ENCODE results near the gene THEMIS. TPM values are rescaled to one million over a fixed set of nuclear protein-coding genes. Genes with fewer than 3 reads are reported as not detected.
A peak's percentile ranks its signal among the peaks of the same experiment; 100 is the strongest.
"Not testable (repeated sequence)": the region's sequence is repeated elsewhere in the genome, so short reads cannot be mapped to it uniquely, and the experiment has no call there.

THEMIS gene, protein sequence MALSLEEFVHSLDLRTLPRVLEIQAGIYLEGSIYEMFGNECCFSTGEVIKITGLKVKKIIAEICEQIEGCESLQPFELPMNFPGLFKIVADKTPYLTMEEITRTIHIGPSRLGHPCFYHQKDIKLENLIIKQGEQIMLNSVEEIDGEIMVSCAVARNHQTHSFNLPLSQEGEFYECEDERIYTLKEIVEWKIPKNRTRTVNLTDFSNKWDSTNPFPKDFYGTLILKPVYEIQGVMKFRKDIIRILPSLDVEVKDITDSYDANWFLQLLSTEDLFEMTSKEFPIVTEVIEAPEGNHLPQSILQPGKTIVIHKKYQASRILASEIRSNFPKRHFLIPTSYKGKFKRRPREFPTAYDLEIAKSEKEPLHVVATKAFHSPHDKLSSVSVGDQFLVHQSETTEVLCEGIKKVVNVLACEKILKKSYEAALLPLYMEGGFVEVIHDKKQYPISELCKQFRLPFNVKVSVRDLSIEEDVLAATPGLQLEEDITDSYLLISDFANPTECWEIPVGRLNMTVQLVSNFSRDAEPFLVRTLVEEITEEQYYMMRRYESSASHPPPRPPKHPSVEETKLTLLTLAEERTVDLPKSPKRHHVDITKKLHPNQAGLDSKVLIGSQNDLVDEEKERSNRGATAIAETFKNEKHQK
- total RNA-seq (ENCODE audit: insufficient read depth, low replicate concordance), result 3.1 TPM

DNA sequence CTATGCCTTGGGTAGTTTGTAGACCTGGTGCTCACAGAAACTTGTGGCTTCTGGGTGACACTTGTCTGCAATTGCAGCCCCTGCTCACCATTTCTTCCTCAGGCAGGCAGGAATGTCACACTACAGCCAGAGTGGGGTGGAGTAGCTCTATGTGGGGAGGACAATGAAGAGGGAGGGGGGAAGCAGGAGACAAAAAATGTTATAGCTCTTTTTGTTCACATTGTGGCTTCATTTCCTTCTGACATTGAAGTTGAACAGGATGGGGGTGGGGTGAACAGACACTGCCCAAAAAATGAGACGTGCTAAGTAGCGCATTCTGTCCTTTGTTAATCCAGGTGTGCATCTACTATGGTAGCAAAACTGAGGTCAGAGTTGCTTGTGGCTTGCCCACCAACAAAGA, at the start of gene THEMIS:
THEMIS (minus strand) TSS at position 124 of the 400 bp plus-strand sequence. CDS start 126 bp downstream, outside the sequence.
- DNase-seq (ENCODE audit: low spot score), result no peak

DNA sequence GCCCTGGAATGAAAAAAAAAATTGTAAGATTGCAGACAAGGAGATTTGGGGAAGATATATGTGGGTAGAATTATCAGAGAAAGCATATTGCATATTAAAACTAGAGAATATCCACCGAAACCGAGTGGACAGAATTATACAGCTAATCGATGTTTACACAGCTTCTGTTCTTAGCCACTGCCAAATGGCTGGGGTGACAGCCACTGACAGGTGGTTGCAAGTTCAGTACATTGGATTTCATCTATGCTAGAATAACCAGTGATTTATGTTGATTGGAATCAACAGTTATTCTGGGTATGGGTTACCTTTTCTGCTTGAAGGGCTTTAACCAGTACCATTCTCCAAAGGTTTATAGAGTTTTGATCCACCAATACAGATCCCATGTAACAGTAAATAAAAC, 48.4 kb upstream of the THEMIS start:
- no peak for DNase-seq (ENCODE audit: low spot score)

DNA sequence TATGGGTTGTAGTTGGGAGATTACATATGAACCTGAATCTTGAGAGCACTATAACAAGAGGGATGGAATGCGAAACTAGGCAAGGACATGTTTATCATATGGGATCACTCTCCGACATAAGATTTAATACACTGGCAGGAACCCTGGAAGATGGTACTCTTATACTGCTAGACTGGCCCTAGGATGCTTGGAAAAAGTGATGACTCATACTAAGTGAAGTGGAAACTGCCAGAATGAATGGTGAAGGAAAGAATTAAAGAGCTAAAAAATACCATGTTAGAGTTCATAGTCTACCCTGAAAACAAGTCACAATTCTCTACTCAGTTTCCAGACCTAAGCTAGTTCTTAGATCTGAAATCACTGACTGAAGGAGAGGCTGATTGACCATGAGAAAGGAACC, 45.5 kb upstream of the THEMIS start:
- DNase-seq (ENCODE audit: low spot score), result no peak

DNA sequence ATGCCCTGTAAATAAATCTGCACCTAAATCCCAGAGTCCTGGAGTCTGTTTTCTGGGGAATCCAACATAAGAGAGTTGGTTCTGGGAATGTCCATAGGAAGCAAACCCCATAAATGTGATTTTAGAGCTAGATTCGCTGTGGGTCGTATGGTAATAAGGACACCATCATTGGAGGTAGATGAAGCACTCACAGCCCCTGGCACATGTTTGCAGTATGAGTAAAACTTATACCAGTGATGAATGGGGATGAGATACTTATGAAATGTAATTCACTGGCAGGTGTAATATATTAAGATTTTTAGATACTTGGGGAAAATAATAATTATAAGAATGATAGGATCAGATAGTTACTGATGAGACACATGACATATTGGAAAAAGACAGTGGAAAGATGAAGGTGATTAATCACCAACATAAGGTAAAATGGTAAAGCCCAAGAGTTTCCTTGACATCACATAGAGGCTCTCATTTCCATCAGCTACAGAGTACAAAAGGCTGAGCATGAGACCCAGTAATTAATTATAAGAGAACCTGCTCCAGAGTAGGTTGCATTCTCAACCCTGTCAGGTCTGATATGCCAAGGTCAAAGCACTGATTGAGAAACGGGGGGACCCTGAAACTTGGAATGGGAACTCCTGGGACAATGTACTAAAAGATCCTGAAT, 44.7 kb upstream of the THEMIS start:
- no peak for DNase-seq (ENCODE audit: low spot score)

DNA sequence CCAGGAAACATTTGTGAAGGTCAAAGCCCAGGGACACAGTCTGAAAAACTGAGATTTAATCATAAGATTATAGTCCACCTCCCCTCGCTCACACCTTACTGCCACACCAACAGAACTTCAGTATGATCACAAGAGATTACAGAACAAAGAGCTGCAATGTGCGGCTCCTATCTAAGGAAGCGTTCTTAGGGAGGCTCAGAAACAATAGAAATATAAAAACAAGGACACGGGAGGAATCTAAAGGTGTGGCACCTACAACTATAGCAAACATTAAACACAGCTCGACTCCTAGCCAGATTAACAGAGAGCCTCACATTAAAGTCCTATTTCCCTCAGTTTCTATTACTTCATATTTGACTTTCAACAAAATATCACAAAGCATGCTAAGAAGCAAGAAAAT, 40.4 kb upstream of the THEMIS start:
- DNase-seq (ENCODE audit: low spot score), result no peak

DNA sequence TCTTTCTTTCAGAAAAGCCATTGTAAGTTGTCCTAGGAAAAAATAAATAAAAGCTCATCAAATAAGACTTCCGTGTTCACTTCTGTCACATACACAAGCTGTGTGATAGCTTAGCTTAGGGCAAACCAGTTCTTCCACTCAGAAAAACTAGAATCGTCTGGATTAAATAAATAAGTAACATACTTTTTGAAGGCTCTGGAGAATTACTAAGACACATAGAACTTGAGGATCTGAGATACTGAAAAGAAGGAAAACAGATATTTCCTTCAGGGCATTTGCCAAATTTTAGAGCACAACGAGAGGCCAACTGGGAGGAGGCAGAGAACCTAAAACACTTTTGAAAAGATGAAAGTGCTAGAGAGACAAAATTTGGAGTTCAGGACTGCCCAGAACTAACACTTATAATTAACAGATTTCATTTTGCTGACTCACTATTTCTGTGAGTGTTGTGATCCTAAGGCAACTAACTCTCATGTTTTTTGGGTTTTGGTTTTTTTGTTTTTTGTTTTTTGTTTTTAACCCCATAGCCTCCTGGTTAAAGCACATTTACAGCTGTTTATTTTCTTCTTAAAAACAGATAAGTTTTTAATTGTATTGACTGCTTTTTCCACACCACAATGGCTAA, 38.7 kb upstream of the THEMIS start:
- DNase-seq (ENCODE audit: low spot score), result peak; percentile 83

DNA sequence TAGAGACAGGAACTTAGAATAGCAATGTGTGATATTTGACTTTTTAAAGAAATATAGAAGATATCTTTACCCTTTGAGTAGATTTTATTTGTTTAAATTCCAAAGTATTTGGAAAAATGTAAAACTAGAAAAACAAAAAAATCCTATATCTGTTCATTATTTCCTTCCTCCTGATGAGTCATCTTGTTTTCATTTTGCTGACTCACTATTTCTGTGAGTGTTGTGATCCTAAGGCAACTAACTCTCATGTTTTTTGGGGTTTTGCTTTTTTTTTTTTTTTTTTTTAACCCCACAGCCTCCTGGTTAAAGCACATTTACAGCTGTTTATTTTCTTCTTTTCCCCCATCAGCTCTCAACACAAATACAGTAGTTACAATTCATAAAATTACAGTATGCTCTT, 37.8 kb upstream of the THEMIS start:
- peak; percentile 24 for DNase-seq (ENCODE audit: low spot score)

DNA sequence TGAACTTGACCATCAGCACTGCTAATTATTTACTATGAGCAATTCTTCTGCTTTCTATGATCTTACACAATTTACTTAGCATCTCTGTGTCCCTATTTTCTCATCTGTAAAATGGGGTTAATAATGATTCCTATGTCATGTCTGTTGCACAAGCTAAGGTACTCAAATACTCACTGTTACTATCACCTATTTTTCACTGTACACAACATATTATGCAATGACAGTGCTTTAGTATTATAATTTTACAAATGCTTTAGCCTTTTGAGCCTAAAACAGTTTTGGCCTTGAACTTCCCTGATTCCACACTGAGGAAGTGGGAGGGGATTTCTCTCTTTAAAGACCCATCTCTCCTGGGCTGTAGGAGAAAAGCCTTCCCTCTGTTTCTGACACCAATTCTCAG, 36.9 kb upstream of the THEMIS start:
- no peak for DNase-seq (ENCODE audit: low spot score)

DNA sequence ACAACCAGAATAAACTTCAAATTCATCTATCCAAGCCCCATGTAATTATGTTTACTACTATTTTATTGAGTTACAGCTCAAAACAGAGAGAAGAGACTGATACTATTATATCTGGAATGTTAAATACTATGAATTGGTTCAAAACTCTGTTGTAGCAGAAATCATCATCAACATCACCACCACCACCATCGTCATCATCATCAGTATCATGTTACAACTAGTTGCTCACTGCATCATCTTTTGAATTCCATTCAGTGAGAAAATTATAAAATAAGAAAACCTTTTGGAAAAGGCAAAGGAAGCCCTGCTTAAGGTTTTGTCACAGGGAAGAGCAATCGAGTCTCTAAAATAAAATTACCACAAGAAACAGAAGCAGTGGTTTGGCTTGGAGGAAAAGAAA, 36.2 kb upstream of the THEMIS start:
- DNase-seq (ENCODE audit: low spot score), result no peak

DNA sequence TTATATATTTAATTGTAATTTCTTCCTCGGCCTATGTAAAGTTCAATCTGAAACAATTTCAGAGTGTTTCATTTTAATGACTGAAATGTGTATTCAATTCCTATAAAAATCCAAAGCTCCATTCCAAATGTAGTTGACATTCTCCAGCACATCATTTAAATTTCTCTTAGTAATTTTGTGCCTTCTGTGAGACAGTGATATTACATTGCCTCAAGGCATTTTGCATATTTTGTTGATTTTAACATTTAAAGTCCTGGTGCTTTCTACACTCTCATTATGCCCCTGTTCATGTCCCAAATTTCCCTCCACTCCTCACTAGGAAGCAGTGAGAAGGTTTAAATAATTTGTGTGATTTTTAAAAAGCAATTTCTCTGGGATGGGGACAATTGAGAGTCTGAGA, 34.1 kb upstream of the THEMIS start:
- DNase-seq (ENCODE audit: low spot score), result no peak

DNA sequence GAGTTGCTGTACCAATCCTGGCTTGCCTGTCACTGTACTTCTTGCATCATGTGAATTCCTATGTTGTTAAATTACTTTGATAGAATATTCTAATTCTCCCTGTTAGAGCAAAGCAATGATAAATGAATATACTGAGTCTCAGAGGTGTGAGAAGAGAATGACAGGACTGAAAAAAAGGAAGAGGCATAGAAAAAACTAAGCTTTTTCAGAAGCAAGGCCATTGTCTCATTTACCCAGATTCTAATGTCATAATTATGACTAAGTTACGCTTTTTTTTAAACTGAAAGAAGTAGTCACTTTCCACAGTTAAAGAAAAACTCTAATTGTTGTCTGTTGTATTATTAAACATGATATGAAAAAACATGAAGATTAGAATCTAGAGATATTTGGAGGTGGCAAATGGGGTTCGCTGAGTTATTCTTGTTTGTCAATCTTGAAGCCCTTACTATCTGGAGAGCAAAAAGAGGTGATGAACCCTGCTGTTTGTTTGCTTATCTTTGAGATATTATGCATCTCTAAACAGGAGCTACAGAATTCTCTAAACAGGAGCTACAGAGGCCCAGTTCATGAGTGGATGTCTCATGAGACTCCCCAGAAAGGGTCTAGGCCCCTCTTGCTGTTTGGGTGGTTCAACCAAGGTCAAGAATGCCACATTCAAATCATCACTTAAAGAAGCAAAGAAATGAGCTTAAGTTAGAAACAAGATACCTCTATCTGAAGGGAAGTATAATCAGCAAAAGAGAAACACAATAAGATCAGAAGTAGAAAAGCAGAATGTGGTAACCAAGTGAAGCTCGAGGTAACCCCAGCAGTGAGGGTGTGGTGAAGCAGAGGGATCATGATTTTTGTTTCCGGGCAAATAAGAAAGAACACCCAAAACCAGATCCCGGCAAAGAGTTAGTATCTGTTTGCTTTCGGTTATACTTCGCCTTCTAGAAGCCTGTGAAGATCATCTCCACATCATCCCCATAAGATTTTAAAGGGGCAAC, 33.3 kb upstream of the THEMIS start:
- DNase-seq (ENCODE audit: low spot score), result no peak

DNA sequence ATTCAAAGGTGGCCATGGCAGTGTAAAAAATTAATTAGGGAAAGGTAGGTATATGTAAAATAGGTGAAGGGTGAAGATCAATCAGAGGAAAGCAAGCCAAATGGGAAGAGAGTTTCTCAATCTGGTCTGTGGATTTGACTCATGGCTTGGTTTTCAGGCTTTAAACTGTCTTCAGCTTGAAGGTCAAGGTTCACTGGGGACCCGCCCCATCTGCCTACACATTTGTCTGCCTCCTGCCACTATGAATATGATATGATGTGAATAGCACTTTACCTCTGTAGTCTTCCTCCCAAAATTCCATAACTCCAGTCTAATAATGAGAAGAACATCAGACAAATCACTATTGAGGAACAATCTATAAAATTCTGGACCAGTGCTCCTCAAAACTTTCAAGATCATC, 32.3 kb upstream of the THEMIS start:
- DNase-seq (ENCODE audit: low spot score), result no peak

DNA sequence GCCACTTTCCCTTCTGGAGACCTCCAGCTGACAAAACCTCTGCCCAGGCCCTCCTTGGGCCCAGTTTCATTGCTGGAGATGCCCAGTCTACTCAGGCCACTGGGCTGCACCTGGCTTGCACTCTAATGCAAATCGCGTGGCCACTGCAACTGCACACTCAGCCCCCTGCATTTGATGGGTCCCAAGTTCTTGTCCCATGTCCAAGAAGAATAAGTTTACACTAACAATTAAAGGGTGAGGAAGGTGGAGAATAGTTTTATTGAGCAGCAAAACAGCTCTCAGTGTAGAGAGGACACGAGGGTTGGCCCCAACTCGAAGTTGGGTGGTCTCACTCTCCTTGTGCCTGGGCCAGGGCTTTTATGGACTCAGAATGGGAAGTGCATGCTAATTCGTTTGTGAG, 31.9 kb upstream of the THEMIS start:
- no peak for DNase-seq (ENCODE audit: low spot score)

DNA sequence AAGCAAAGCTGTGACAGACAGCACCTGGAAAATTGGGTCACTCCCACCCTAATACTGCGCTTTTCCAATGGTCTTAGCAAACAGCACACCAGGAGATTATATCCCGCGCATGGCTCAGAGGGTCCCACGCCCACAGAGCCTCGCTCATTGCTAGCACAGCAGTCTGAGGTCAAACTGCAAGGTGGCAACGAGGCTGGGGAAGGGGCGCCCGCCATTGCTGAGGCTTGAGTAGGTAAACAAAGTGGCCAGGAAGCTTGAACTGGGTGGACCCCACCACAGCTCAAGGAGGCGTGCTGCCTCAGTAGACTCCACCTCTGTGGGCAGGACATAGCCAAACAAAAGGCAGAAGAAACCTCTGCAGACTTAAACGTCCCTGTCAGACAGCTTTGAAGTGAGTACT, 25.6 kb upstream of the THEMIS start:
- not testable (repeated sequence) for DNase-seq (ENCODE audit: low spot score)

DNA sequence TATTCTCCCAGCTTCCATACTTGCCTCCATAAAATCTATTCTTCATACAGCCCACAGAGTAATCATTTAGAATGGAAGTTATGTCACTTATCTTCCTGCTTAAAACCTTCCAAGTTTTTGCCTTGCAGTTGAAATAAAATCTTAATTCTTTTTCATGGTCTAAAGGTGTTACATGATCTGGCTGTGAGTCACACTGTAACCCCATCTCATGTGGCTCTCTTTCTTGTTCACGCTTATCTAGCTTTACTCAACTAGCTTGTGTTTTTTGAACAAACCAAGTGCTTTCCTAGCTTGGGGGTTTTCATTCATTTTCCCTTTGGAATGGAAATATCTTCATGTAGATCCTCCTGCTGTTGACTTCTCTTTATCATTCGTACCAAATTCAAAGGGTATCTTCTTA, 23.6 kb upstream of the THEMIS start:
- no peak for DNase-seq (ENCODE audit: low spot score)

DNA sequence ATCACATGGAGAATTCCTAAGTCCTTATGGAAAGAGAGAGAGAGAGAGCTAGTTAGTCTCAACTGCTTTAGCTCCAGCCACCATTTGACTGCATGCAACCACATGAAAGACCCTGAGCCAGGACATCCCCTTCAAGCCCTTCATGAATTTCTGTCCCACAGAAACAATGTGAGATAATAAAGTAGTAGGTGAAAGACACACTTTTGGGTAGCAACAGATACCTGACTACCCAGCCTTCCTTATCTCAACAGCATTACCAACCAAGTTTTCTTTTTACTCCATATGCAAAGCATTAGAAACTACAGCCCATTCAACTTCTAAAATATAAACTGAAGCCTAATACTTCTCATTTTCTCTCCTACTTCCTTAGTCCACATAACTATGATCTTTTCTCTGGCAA, 23.2 kb upstream of the THEMIS start:
- no peak for DNase-seq (ENCODE audit: low spot score)

DNA sequence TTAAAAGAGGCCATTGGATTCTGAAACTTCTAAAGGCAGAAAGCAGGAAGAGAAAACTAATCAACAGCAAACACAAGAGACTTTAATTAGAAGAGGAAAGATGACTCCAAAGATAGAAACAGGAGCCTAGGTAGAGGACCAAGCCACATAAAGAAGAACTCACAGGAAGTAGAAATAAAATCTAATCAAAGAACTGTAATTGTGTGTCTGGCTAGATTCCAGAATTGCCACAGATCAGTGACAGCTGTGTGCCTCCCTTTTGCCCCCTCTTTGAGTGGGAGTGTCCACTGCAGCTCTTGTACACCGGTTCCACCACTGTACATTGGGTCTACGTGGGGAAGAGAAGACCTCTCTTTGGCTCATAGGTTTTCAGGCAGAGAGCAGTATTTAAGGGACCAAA, 22.3 kb upstream of the THEMIS start:
- no peak for DNase-seq (ENCODE audit: low spot score)

DNA sequence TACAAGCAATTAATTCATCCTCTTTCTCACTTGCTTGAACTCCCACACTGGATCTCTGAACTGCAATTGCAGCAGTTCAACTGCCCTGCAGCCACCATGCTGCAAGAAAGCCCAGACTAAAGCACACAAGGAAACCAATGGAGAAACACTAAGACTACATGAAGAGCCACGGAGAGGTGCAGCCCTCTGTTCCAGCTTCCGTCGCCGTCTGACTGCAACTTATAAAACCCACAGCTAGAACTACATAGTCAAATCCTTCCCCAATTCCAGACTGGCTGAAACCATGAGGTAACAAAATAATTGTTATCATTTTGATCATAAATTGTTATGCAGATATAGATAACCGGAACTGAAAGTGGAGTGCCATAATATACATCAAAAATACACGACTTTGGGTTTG, 21.1 kb upstream of the THEMIS start:
- DNase-seq (ENCODE audit: low spot score), result no peak

DNA sequence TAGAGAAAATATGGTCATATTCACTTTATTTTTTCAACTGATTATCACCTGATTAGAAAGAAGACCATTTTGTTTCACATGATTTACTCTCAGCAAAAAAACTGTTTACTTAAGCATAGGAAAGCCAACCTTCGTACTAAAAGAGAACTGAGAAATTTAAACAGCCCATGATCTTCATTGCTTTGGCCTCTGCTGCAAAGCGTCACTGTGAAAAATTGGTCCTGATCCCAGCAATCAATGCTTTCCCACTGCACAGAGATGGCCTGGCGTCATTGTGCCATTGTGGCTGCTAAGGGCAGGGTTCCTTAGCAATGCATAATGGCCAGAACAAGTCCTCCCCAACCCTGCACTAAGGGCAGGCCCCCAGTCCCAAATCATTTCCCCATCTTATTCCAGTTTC, 19.9 kb upstream of the THEMIS start:
- DNase-seq (ENCODE audit: low spot score), result no peak

DNA sequence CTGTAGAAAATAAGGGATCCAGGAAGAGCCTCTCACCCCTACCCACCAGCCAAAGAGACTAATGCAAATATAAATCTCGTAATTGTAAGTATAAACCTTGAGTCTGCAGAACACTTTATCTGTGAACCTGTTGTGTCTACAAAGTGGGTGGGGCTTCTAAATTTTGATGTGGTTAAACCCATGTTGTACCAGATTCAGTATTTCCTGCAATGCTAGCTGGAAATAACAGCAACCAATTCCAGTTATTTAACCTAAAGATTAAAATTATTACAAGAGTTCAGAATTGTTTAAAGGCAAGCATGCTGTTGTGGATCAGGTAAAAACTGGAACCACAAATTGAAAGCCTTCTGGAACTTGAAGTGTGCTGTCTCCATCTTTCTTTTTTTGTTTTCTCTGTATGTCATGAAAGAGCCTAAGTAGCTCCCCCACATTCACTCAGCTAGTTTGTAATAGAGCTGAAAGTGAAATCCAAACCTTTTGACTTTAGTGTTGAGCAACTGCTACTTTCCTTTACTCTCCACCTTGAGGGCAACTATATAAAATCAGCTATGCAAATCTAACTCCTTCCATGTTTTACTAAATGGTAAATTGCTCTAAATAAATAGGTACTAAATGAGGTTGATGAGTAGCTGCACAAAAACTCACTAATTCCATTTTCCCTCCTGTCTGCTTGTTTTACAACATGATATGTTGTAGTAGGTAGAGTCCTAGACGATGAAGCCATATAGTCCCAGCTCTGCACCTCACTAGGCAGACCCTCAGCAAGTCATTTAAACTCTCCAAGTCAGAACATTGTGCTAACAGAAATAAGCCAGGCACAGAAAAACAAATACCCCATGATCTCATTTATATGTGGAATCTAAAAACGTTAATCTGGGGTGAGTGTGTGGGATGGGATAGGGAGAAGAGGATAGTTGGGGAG, 17.9 kb upstream of the THEMIS start:
- no peak for DNase-seq (ENCODE audit: low spot score)
